Liver (tissue), 3 donors: ENCODE measurements around the gene LHFPL3.

Source experiments
- RAD21 ChIP-seq, 2 donors: IDR thresholded peaks; 2 replicates each; pipeline ENCODE4 v1.6.1; 2016; ENCODE audit warnings: antibody characterized with exemption in 2 of 2, mild to moderate bottlenecking in 2 of 2
- TF ChIP-seq, protein P1 (sequence below): fragments of 150-350 bp; IDR thresholded peaks from 2 replicates; pipeline ENCODE4 v1.5.1; 2017; ENCODE audit warnings: improper control_type of control experiment, low read depth, low read length; ENCODE audit not compliant: missing input control
- donor health status: healthy.
- donor health status: healthy.

DNA sequence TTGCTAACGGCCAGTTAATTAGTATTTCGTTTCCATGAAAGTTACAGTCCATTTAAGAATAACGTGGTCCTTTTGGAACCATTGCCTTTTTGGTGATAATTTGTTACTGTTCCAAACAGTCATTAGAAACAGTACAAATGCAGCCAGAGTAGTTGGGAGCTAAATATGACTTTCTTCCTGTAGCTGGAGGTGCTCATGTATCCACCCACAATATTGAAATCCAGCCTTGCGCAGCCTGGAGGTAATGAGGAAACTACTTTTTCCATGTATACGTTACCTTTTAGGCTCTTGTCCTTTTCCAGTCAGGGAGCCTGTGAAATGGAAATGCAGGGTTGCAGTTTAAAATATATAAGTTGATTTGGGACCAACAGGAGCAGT lies 43.6 kb downstream of the LHFPL3 start:
- no peak for TF ChIP-seq RAD21 (IDR thresholded peaks at IDR 0.05)
- TF ChIP-seq, protein P1, sequence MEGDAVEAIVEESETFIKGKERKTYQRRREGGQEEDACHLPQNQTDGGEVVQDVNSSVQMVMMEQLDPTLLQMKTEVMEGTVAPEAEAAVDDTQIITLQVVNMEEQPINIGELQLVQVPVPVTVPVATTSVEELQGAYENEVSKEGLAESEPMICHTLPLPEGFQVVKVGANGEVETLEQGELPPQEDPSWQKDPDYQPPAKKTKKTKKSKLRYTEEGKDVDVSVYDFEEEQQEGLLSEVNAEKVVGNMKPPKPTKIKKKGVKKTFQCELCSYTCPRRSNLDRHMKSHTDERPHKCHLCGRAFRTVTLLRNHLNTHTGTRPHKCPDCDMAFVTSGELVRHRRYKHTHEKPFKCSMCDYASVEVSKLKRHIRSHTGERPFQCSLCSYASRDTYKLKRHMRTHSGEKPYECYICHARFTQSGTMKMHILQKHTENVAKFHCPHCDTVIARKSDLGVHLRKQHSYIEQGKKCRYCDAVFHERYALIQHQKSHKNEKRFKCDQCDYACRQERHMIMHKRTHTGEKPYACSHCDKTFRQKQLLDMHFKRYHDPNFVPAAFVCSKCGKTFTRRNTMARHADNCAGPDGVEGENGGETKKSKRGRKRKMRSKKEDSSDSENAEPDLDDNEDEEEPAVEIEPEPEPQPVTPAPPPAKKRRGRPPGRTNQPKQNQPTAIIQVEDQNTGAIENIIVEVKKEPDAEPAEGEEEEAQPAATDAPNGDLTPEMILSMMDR = no peak
